ENCODE results near the gene ATP9B. TPM values are rescaled to one million over a fixed set of nuclear protein-coding genes. Genes with fewer than 3 reads are reported as not detected.

The ATP9B gene
- total RNA-seq, 1 experiment from 2014 or later = 17.8 TPM

DNA sequence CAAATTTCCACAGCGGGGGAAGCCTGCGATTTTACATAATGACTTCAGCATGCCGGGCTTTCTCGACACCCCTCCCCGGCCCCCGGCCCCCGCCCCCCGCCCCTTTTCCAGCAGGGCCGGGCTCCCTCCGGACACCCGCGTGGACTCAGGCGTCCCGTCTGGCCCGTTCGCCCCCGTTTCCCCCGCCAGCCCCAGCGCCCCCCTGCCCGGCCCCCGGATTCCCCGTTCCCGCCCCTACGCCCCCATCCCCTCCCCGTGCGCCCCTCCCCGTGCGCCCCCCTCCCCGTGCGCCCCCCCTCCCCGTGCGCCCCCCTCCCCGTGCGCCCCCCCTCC is 326.1 kb downstream of the ATP9B start:
- no peak overlapping the region for H2AFZ ChIP-seq (ENCODE audit: low read depth, low read length, poor library complexity, severe bottlenecking)
- CTCF ChIA-PET = no interaction called here

More for the DNA sequence above, 326.1 kb downstream of the ATP9B start:
- Histone ChIP-seq H3K9me2 (ENCODE audit: insufficient read depth) (no peaks in the 10 kb centered on the region), H3K4me2 (ENCODE audit: low read length) (peak overlapping the region; percentile 87), H3K36me3 (ENCODE audit: control insufficient read depth in 1 of 2, insufficient read depth in 2 of 2, low read length in 2 of 2) (no peaks in the 10 kb centered on the region), H3K27me3 (ENCODE audit: insufficient read depth, low read length) (no peaks in the 10 kb centered on the region), H3K4me3 (replicated peaks in 1 of 2; ENCODE audit: low read depth in 1 of 2, low read length in 2 of 2) (peak overlapping the region; percentile 43 to 59), H3K9ac (ENCODE audit: low read length) (peak overlapping the region; percentile 77), H3K79me2 (ENCODE audit: insufficient read depth, low read length) (no peaks in the 10 kb centered on the region; the same call in 1 of the 2 replicates), H3K4me1 (ENCODE audit: control insufficient read depth in 1 of 2, insufficient read depth in 2 of 2, low read length in 2 of 2) (peaks cover 12 to 33% of the 10 kb centered on the region in 2 experiments; a peak in 3 of 4 replicates), H3K27ac (ENCODE audit: low read depth, low read length) (no peak overlapping the region), H3K9me3 (ENCODE audit: control insufficient read depth in 1 of 2, insufficient read depth in 1 of 2, low read depth in 1 of 2, low read length in 2 of 2) (no peaks in the 10 kb centered on the region), H4K20me1 (ENCODE audit: insufficient read depth) (no peaks in the 10 kb centered on the region)
- RAD21 ChIA-PET (ENCODE audit: low non-redundant PET in 1 of 2, low total read pairs in 2 of 2, uncharacterized antibody in 2 of 2, unreplicated experiment in 2 of 2) = no interaction called here
- DNase-seq (ENCODE audit: low read depth, low spot score) = no peak
- POLR2A ChIA-PET = no interaction called here
- intact Hi-C loops (cut with micrococcal nuclease) = no loop called here
- no peak for TF ChIP-seq POLR2A (IDR thresholded peaks at IDR 0.05; ENCODE audit: borderline replicate concordance, extremely low read depth, insufficient read depth, insufficient read length)
- no peak for TF ChIP-seq SP1 (IDR thresholded peaks at IDR 0.05; ENCODE audit: low read depth)
- TF ChIP-seq EZH2 (IDR thresholded peaks at IDR 0.05) = no peak
- TF ChIP-seq CBX3 (IDR thresholded peaks at IDR 0.05; ENCODE audit: low read depth) = no peak
- TF ChIP-seq, protein P1, sequence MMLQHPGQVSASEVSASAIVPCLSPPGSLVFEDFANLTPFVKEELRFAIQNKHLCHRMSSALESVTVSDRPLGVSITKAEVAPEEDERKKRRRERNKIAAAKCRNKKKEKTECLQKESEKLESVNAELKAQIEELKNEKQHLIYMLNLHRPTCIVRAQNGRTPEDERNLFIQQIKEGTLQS (IDR thresholded peaks at IDR 0.05) = no peak
- TF ChIP-seq YY1 (IDR thresholded peaks at IDR 0.05; ENCODE audit: extremely low read depth, insufficient replicate concordance, low read depth, low read length) = no peak
- TF ChIP-seq, protein P2, sequence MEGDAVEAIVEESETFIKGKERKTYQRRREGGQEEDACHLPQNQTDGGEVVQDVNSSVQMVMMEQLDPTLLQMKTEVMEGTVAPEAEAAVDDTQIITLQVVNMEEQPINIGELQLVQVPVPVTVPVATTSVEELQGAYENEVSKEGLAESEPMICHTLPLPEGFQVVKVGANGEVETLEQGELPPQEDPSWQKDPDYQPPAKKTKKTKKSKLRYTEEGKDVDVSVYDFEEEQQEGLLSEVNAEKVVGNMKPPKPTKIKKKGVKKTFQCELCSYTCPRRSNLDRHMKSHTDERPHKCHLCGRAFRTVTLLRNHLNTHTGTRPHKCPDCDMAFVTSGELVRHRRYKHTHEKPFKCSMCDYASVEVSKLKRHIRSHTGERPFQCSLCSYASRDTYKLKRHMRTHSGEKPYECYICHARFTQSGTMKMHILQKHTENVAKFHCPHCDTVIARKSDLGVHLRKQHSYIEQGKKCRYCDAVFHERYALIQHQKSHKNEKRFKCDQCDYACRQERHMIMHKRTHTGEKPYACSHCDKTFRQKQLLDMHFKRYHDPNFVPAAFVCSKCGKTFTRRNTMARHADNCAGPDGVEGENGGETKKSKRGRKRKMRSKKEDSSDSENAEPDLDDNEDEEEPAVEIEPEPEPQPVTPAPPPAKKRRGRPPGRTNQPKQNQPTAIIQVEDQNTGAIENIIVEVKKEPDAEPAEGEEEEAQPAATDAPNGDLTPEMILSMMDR (IDR thresholded peaks at IDR 0.05 in 2 of 3, conservative IDR thresholded peaks at IDR 0.05 in 1 of 3; ENCODE audit: borderline replicate concordance in 1 of 3, insufficient read depth in 1 of 3, low read depth in 2 of 3, low read length in 2 of 3) = no peak
- TF ChIP-seq TCF7L2 (IDR thresholded peaks at IDR 0.05; ENCODE audit: borderline replicate concordance, extremely low read depth, insufficient read depth, insufficient read length) = no peak
- TF ChIP-seq EZH2phosphoT487 (IDR thresholded peaks at IDR 0.05; ENCODE audit: borderline replicate concordance) = no peak
- TF ChIP-seq ZFX (IDR thresholded peaks at IDR 0.05) = no peak
- TF ChIP-seq POLR2AphosphoS5 (IDR thresholded peaks at IDR 0.05; ENCODE audit: low read depth, low read length) = no peak
- TF ChIP-seq, protein P3, sequence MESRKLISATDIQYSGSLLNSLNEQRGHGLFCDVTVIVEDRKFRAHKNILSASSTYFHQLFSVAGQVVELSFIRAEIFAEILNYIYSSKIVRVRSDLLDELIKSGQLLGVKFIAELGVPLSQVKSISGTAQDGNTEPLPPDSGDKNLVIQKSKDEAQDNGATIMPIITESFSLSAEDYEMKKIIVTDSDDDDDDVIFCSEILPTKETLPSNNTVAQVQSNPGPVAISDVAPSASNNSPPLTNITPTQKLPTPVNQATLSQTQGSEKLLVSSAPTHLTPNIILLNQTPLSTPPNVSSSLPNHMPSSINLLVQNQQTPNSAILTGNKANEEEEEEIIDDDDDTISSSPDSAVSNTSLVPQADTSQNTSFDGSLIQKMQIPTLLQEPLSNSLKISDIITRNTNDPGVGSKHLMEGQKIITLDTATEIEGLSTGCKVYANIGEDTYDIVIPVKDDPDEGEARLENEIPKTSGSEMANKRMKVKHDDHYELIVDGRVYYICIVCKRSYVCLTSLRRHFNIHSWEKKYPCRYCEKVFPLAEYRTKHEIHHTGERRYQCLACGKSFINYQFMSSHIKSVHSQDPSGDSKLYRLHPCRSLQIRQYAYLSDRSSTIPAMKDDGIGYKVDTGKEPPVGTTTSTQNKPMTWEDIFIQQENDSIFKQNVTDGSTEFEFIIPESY (IDR thresholded peaks at IDR 0.05; ENCODE audit: extremely low read depth, insufficient replicate concordance, low read length) = no peak
- no peak for TF ChIP-seq ZNF274 (IDR thresholded peaks at IDR 0.05; ENCODE audit: low read depth, low read length)
- TF ChIP-seq, protein P4, sequence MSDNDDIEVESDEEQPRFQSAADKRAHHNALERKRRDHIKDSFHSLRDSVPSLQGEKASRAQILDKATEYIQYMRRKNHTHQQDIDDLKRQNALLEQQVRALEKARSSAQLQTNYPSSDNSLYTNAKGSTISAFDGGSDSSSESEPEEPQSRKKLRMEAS (IDR thresholded peaks at IDR 0.05) = no peak
- no peak for TF ChIP-seq CEBPB (IDR thresholded peaks at IDR 0.05; ENCODE audit: low read depth)
- TF ChIP-seq JUND (IDR thresholded peaks at IDR 0.05) = no peak
- TF ChIP-seq, protein P5, sequence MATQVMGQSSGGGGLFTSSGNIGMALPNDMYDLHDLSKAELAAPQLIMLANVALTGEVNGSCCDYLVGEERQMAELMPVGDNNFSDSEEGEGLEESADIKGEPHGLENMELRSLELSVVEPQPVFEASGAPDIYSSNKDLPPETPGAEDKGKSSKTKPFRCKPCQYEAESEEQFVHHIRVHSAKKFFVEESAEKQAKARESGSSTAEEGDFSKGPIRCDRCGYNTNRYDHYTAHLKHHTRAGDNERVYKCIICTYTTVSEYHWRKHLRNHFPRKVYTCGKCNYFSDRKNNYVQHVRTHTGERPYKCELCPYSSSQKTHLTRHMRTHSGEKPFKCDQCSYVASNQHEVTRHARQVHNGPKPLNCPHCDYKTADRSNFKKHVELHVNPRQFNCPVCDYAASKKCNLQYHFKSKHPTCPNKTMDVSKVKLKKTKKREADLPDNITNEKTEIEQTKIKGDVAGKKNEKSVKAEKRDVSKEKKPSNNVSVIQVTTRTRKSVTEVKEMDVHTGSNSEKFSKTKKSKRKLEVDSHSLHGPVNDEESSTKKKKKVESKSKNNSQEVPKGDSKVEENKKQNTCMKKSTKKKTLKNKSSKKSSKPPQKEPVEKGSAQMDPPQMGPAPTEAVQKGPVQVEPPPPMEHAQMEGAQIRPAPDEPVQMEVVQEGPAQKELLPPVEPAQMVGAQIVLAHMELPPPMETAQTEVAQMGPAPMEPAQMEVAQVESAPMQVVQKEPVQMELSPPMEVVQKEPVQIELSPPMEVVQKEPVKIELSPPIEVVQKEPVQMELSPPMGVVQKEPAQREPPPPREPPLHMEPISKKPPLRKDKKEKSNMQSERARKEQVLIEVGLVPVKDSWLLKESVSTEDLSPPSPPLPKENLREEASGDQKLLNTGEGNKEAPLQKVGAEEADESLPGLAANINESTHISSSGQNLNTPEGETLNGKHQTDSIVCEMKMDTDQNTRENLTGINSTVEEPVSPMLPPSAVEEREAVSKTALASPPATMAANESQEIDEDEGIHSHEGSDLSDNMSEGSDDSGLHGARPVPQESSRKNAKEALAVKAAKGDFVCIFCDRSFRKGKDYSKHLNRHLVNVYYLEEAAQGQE (IDR thresholded peaks at IDR 0.05; ENCODE audit: low read depth) = no peak
- TF ChIP-seq EGR1 (IDR thresholded peaks at IDR 0.05; ENCODE audit: low read depth) = no peak
- TF ChIP-seq FOSL1 (IDR thresholded peaks at IDR 0.05; ENCODE audit: low read depth) = no peak
- no peak for ATAC-seq
- no TSS peak for BruUV-seq (replicated peaks)

All from HCT116 (cell line).